Kasumi-1 (cell line): ENCODE results near the gene BRAT1.

ENCODE experiments used
- DNase-seq, 2 experiments: peaks; one replicate each; lab custom pipeline; 2025; lab: John Stamatoyannopoulos, UW

Gene BRAT1

GRCh38 chr7:2495418-2496299 is 59.7 kb downstream of the BRAT1 start:
- DNase-seq, result no peak

- no peak for DNase-seq
These were observed 60.9 kb downstream of the BRAT1 start for GRCh38 chr7:2494191-2495130.

DNA sequence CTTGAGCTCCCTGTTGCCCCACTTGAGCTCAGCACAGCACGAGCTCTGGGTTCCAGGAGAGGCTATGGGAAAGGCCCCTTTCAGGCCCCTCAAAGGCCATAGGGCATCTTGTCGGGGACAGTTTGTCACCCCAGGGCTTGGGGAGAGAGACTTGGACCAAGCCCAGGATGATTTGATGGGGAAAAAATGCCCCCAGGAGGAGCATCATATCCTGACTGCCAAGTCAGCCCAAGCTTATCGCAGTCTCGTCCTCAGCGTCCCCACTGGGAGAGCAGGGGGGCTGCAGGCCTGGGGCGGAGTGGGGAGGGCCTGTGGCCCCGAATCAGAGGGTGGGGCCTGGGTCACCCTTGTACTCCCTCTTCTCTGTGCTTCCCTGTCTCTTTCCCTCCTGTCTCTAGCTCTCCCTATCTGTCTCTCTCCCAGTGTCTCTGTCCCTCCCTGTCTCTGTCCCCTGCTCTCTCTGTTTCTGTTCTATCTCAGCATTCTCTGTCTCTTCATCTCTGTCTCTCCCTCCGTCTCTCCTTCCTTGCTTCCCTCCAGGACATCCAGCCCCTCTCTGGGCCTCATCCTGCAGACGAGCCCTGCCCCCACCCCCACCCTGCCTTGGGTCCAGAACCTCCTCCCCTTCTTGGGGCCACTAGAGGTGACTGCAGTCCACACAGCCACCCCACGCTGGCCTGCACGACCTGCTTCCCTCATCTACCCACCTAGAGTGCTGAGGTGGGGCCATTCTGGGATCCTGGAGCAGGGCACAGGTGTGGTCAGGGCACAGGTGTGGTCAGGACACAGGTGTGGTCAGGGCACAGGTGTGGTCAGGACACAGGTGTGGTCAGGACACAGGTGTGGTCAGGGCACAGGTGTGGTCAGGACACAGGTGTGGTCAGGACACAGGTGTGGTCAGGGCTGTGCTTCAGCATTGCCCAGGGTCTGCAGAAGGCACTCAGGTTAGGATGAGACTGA is 61.8 kb downstream of the BRAT1 start:
- DNase-seq, result no peak

- no peak for DNase-seq
These were observed 63.3 kb downstream of the BRAT1 start for GRCh38 chr7:2492038-2492437.

GRCh38 chr7:2490181-2490651 is 65.1 kb downstream of the BRAT1 start:
- no peak for DNase-seq

DNA sequence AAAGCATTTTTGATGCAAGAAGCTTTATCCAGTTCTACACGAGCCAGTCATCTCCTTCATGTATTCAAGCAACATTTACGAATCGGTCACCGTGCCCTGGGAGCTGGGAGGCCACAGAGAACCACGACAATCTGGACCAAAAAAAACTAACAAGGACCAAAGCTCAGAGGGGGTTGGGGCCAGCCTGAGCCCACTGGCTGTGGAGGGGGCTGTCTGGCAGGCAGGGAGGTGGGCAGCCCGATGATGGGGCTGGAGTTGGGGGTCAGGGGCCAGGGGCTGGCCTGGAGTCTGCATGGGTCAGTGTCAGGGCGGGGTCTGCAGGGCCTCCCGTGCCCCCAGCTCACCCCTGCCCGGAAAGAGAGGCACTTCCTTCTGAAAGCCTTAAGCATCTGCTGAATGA is 66.6 kb downstream of the BRAT1 start:
- DNase-seq, result no peak

- DNase-seq, result no peak
These were observed 67.1 kb downstream of the BRAT1 start for GRCh38 chr7:2488272-2488645.
